PC-9 (cell line): ENCODE data around the gene VPS13A.

Source experiments
- CTCF ChIP-seq: fragments of 200-600 bp; sonication (generic); conservative IDR thresholded peaks from 2 replicates; pipeline ENCODE4 v1.6.1; 2017; ENCODE audit warnings: mixed run types, antibody characterized with exemption, mild to moderate bottlenecking, moderate library complexity
- EZH2 ChIP-seq: fragments of 200-600 bp; sonication (generic); IDR thresholded peaks from 2 replicates; pipeline ENCODE4 v1.8.0; 2017; ENCODE audit warnings: antibody characterized with exemption, low read depth

GRCh38 chr9:77375956-77376532, 198.7 kb downstream of the VPS13A start:
- TF ChIP-seq CTCF, result no peak
- no peak for TF ChIP-seq EZH2
